ENCODE measurements around the gene EIF5B. TPM values are rescaled to one million over a fixed set of nuclear protein-coding genes. Genes with fewer than 3 reads are reported as not detected.

Gene EIF5B
- total RNA-seq, 2 donors from 2014 or later: 27.1 to 40.5 TPM

DNA sequence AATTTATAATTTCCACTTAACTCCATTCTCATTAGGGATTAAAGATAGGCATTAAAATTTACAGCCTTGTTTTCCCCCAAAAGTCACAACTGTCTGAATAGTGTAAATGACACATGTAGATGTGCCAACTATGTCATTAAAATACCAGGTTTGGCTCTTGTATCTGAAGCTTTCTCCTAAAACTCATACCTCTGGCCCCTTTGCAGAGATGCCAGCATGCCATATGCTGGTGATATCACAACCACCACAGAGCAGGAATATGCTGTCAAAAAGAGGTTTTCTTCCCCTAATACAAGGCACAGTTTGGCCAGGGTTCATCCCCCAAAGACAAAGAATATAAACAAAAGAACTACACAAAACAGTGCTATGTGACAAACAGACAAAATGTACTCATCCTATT, 87.2 kb downstream of the EIF5B start:
- intact Hi-C loops (cut with DNase I): no loop called here
- no peak for DNase-seq
- H3K27ac ChIP-seq: no peak overlapping the region
- H3K36me3 ChIP-seq: no peaks in the 10 kb centered on the region
- H3K27me3 ChIP-seq: no peaks in the 10 kb centered on the region
- H3K9me3 ChIP-seq: no peaks in the 10 kb centered on the region
- H3K4me1 ChIP-seq: no peaks in the 10 kb centered on the region
- TF ChIP-seq, protein P1, sequence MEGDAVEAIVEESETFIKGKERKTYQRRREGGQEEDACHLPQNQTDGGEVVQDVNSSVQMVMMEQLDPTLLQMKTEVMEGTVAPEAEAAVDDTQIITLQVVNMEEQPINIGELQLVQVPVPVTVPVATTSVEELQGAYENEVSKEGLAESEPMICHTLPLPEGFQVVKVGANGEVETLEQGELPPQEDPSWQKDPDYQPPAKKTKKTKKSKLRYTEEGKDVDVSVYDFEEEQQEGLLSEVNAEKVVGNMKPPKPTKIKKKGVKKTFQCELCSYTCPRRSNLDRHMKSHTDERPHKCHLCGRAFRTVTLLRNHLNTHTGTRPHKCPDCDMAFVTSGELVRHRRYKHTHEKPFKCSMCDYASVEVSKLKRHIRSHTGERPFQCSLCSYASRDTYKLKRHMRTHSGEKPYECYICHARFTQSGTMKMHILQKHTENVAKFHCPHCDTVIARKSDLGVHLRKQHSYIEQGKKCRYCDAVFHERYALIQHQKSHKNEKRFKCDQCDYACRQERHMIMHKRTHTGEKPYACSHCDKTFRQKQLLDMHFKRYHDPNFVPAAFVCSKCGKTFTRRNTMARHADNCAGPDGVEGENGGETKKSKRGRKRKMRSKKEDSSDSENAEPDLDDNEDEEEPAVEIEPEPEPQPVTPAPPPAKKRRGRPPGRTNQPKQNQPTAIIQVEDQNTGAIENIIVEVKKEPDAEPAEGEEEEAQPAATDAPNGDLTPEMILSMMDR (IDR thresholded peaks at IDR 0.05): no peak
- H3K9ac ChIP-seq (ENCODE audit: low read depth in 2 of 2, low read length in 2 of 2): no peak overlapping the region
- no peak overlapping the region for H3K4me3 ChIP-seq

DNA sequence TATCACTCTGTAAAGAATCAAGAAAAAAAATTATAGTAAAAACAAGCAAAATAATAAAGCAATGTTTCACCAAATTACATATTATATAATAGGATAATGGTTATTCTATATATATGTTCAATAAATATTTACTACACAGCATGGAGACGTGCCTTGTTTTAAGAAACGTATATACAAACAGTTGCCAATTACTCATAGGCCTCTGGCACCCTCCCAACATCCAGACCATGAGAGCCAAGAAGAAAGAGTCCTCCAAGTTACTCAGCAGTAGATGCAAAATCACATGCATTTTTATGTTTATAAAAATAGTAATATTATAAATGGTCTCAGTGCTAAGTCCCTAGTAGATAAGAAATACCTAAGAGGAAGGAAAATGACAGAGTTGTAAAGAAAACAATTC, 87.8 kb downstream of the EIF5B start:
- no peaks in the 10 kb centered on the region for H3K36me3 ChIP-seq
- no peak for DNase-seq
- no peaks in the 10 kb centered on the region for H3K4me1 ChIP-seq
- no peak overlapping the region for H3K27ac ChIP-seq
- H3K4me3 ChIP-seq: no peak overlapping the region
- no peaks in the 10 kb centered on the region for H3K27me3 ChIP-seq
- H3K9me3 ChIP-seq: no peaks in the 10 kb centered on the region
- TF ChIP-seq, protein P1 (IDR thresholded peaks at IDR 0.05): no peak
- H3K9ac ChIP-seq (ENCODE audit: low read depth in 2 of 2, low read length in 2 of 2): no peak overlapping the region
- intact Hi-C loops (cut with DNase I): no loop called here

DNA sequence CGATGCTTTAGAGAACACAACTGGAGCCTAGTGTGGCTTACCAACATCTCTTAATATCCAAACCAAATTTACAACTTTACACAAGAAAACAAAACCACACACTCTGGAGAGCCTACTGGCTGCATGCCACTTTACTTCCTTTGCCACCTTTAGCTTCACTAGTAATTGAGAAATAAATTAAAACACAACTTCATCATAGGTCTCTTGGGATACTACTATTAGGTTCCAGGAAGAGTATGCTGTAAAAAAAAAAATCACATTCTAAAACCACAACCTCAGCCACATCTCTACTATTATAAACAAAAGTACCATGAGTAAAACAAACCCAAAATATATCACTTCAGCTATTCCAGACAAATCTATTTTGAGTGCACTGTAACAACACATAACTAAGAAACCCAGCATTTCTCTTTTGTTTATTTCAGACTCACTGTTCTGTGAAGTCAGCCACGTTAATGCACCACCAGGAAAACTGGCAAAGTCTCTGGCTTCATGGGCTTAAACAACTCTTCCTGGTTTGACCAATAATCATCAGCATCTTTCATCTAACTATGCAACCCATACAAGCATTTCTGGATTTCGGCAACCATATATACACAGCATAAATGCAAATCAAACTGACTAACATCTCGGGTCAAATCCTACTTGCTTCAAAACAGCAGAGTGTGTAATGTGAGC, 93.6 kb downstream of the EIF5B start:
- intact Hi-C loops (cut with DNase I): no loop called here
- TF ChIP-seq, protein P1 (IDR thresholded peaks at IDR 0.05): no peak
- Histone ChIP-seq H3K36me3 (no peaks in the 10 kb centered on the region), H3K27ac (no peak overlapping the region), H3K9ac (ENCODE audit: low read depth in 2 of 2, low read length in 2 of 2) (no peak overlapping the region), H3K4me3 (no peak overlapping the region), H3K27me3 (no peaks in the 10 kb centered on the region), H3K4me1 (no peaks in the 10 kb centered on the region), H3K9me3 (no peaks in the 10 kb centered on the region)
- no peak for DNase-seq

DNA sequence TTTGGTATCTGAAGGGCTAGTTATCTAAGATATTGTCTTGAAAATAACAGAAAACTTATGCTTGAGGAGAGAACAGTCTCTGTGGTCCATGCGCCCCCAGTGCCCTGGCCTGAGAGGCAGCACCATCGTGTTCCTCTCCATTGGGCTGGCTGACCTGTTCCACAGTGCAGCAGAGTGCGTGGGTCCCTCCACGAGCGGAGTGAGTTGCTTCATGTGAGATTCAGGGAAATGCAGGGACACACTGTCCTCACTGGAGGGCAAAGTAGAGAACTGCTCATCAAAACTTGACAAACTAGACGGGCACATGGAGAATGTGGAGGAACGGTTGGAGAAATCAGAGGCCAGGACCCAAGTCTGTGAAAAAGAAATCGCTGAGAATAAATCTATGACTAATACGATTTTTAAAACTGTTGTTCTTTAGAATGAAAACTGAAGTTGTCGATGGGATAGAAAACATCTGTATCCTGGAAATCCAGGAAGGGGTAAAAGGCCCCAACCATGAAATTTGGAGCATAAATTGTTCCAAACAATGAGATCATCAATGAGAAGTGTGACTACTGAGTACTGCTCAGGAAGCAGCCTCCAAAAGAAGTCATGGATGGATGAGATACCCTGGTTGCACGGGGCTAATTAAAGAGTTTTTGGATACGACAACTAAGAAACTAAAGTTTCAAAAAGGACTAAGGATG, 94.5 kb downstream of the EIF5B start:
- DNase-seq: no peak

DNA sequence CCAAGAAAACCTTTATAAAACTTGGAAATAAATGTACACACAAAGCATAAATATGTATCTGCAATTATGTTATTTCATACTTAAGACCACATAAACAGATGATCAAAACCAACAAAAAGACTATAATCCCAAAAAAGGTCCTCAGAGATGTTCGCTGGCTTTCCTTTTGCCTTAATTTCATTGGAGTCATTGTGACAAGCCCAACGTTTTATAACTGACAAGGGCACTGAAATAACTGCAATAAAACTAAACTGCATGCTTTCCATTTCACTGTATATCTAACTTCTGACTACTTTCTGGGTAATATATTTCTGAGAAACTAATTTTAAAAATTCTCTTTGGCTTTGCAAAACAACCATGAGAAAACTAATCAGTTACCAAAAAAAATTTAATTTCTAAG, 96.2 kb downstream of the EIF5B start:
- no peak for DNase-seq
- intact Hi-C loops (cut with DNase I): no loop called here
- Histone ChIP-seq H3K4me1 (no peaks in the 10 kb centered on the region), H3K36me3 (no peaks in the 10 kb centered on the region), H3K9me3 (no peaks in the 10 kb centered on the region), H3K4me3 (no peak overlapping the region), H3K27ac (no peak overlapping the region), H3K9ac (ENCODE audit: low read depth in 2 of 2, low read length in 2 of 2) (no peak overlapping the region), H3K27me3 (no peaks in the 10 kb centered on the region)
- TF ChIP-seq, protein P1 (IDR thresholded peaks at IDR 0.05): no peak

More for the DNA sequence above, 94.5 kb downstream of the EIF5B start:
- Histone ChIP-seq H3K27ac (no peak overlapping the region), H3K27me3 (no peaks in the 10 kb centered on the region), H3K36me3 (no peaks in the 10 kb centered on the region), H3K4me3 (no peak overlapping the region), H3K4me1 (no peaks in the 10 kb centered on the region), H3K9me3 (no peaks in the 10 kb centered on the region), H3K9ac (ENCODE audit: low read depth in 2 of 2, low read length in 2 of 2) (no peak overlapping the region)
- TF ChIP-seq, protein P1 (IDR thresholded peaks at IDR 0.05): no peak
- intact Hi-C loops (cut with DNase I): no loop called here

Measured in colonic mucosa (tissue), 4 donors.